Suprapubic skin (tissue), 4 donors: ENCODE results near the gene DCAF8L1. TPM values are rescaled to one million over a fixed set of nuclear protein-coding genes. Genes with fewer than 3 reads are reported as not detected.

ENCODE experiments used
- DNase-seq, 2 donors: peaks; one replicate each; pipeline ENCODE4 v3.0.0-alpha.2; 2019; ENCODE audit warnings: low spot score in 2 of 2
- H3K27ac ChIP-seq: fragments of 200-600 bp; sonication (generic); one replicate; pipeline ENCODE4 v1.5.1; 2019
- H3K27me3 ChIP-seq: fragments of 200-600 bp; sonication (generic); one replicate; pipeline ENCODE4 v1.5.1; 2019
- H3K36me3 ChIP-seq: fragments of 200-600 bp; sonication (generic); one replicate; pipeline ENCODE4 v1.5.1; 2019
- H3K4me1 ChIP-seq: fragments of 200-600 bp; sonication (generic); one replicate; pipeline ENCODE4 v1.5.1; 2019
- H3K4me3 ChIP-seq: fragments of 200-600 bp; sonication (generic); one replicate; pipeline ENCODE4 v1.5.1; 2019; ENCODE audit warnings: mild to moderate bottlenecking
- H3K9me3 ChIP-seq: fragments of 200-600 bp; sonication (generic); one replicate; pipeline ENCODE4 v1.5.1; 2019
- EP300 ChIP-seq: sonication (generic); formaldehyde crosslinking; IDR thresholded peaks from one replicate; pipeline ENCODE4 v1.6.1; 2017; ENCODE audit warnings: antibody characterized with exemption
- POLR2A ChIP-seq, 2 donors: fragments of 450-650 bp; IDR thresholded peaks; one replicate each; pipeline ENCODE4 v1.6.1; 2017; ENCODE audit warnings: antibody characterized with exemption in 2 of 2, mild to moderate bottlenecking in 2 of 2, moderate library complexity in 2 of 2
- POLR2AphosphoS5 ChIP-seq, 3 donors: sonication (generic); formaldehyde crosslinking; IDR thresholded peaks; one replicate each; pipeline ENCODE4 v1.6.1; 2017; ENCODE audit warnings: antibody characterized with exemption in 3 of 3
- WGBS: methylation state at CpG from one replicate; pipeline ENCODE4 v1.1.5; 2018; 5-methylcytosine and 5-hydroxymethylcytosine counted together
- total RNA-seq, 4 donors: library from RNA; depleted of rRNA; stranded (reverse); fragments of >200 nt; gene quantifications; one replicate each; pipeline ENCODE4 v1.1.0, GENCODE V29; 2016
- TF ChIP-seq, protein P1 (sequence below), 2 donors: fragments of 200-600 bp in 1 of 2; fragments of 450-650 bp in 1 of 2; sonication (generic) in 1 of 2; IDR thresholded peaks; one replicate each; pipeline ENCODE4 v1.5.1; 2016 to 2019; ENCODE audit warnings: antibody characterized with exemption in 2 of 2, mild to moderate bottlenecking in 1 of 2, moderate library complexity in 1 of 2

DCAF8L1 gene
- not detected for total RNA-seq

DNA sequence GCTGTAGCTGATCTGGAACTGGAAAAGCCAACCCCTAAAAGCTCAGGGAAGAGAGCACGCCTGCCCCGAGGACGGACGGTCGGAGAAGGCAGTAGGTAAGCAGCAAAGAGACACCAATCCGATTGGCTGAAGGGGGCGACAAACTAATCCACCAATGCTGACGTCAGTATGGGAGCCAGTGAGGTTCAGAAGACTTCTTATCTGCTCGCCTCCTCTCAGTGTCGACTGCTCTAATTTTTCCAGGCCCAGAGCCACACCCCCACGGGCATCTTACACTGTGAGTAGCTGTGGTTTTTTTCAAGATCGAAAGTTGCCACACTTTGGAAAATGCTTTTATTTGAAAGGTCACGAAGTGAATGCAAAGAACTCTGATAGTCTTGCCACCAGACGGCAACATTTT is at the start of gene DCAF8L1:
DCAF8L1 (minus strand) TSS at position 101 of the 400 bp plus-strand sequence. CDS start 115 bp downstream, outside the sequence.
- H3K27me3 ChIP-seq, result no peaks in the 10 kb centered on the region
- 86% methylated on average over 14 of the region's 14 CpGs for WGBS
- H3K27ac ChIP-seq, result no peak within 1 kb of the TSS
- no peaks in the 10 kb centered on the region for H3K9me3 ChIP-seq
- TF ChIP-seq POLR2A (IDR thresholded peaks at IDR 0.05) (no peak), POLR2AphosphoS5 (IDR thresholded peaks at IDR 0.05) (no peak), EP300 (no peak)
- TF ChIP-seq, protein P1, sequence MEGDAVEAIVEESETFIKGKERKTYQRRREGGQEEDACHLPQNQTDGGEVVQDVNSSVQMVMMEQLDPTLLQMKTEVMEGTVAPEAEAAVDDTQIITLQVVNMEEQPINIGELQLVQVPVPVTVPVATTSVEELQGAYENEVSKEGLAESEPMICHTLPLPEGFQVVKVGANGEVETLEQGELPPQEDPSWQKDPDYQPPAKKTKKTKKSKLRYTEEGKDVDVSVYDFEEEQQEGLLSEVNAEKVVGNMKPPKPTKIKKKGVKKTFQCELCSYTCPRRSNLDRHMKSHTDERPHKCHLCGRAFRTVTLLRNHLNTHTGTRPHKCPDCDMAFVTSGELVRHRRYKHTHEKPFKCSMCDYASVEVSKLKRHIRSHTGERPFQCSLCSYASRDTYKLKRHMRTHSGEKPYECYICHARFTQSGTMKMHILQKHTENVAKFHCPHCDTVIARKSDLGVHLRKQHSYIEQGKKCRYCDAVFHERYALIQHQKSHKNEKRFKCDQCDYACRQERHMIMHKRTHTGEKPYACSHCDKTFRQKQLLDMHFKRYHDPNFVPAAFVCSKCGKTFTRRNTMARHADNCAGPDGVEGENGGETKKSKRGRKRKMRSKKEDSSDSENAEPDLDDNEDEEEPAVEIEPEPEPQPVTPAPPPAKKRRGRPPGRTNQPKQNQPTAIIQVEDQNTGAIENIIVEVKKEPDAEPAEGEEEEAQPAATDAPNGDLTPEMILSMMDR (IDR thresholded peaks at IDR 0.05), result no peak
- no peaks in the 10 kb centered on the region for H3K4me1 ChIP-seq
- no peaks in the 10 kb centered on the region for H3K36me3 ChIP-seq
- no peak for DNase-seq
- H3K4me3 ChIP-seq, result no peak within 1 kb of the TSS

DNA sequence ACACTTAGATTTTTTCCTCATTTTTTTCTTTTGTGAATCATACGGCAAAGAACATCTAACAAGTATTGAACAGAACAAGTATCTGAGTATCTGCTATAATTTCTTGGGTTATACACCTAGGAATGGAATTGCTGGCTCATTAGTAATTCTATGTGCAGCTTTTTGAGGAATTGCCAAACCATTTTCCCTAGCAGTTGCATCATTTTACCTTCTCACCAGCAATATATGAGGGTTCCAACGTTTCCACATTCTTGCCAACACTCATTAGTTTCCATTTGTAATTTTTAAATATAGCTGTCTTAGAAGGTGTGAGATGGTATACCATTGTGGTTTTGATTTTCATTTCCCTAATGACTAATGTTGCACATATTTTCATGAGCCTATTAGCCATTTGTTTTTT is 41.1 kb upstream of the DCAF8L1 start:
- TF ChIP-seq POLR2AphosphoS5 (IDR thresholded peaks at IDR 0.05), result no peak
- no peak for TF ChIP-seq EP300
- TF ChIP-seq, protein P1 (IDR thresholded peaks at IDR 0.05), result no peak
- no peak for TF ChIP-seq POLR2A (IDR thresholded peaks at IDR 0.05)
- H3K4me3 ChIP-seq, result no peak overlapping the region
- H3K4me1 ChIP-seq, result no peaks in the 10 kb centered on the region
- no peak overlapping the region for H3K27ac ChIP-seq
- no peak for DNase-seq
- H3K27me3 ChIP-seq, result no peaks in the 10 kb centered on the region
- no peaks in the 10 kb centered on the region for H3K9me3 ChIP-seq
- 55% methylated on average over 2 of the region's 2 CpGs for WGBS
- H3K36me3 ChIP-seq, result no peaks in the 10 kb centered on the region

GRCh38 chrX:28016823-28017222 is 35.6 kb upstream of the DCAF8L1 start:
- Histone ChIP-seq H3K27ac (no peak overlapping the region), H3K27me3 (no peaks in the 10 kb centered on the region)
- 32% methylated on average over 1 of the region's 1 CpG for WGBS

DNA sequence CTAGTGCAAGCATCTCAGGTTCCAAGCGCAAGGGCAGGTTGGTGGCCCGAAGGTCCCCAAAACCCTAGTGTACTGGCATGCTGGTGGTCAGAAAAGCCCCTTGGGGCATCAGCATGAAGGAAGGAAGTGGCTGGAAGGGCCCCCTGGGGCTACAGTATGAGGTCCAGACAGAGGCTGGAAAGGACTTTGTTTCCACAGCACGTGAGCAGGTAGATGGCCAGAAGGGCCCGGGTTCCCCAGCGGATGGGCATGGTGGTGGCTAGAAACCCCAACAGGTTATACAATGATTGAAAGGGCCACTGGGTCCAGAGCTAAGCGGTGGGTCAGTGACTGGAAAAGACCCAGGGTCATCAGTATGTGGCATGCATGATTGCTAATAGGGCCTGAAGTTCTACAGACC is 34.7 kb upstream of the DCAF8L1 start:
- H3K27me3 ChIP-seq, result no peaks in the 10 kb centered on the region
- no peak for DNase-seq
- no peaks in the 10 kb centered on the region for H3K4me1 ChIP-seq
- WGBS, result 78% methylated on average over 4 of the region's 6 CpGs
- no peaks in the 10 kb centered on the region for H3K9me3 ChIP-seq
- no peak for TF ChIP-seq POLR2AphosphoS5 (IDR thresholded peaks at IDR 0.05)
- no peak for TF ChIP-seq POLR2A (IDR thresholded peaks at IDR 0.05)
- no peak for TF ChIP-seq EP300
- TF ChIP-seq, protein P1 (IDR thresholded peaks at IDR 0.05), result no peak
- H3K36me3 ChIP-seq, result no peaks in the 10 kb centered on the region
- H3K27ac ChIP-seq, result no peak overlapping the region
- H3K4me3 ChIP-seq, result no peak overlapping the region

More at GRCh38 chrX:28016823-28017222, 35.6 kb upstream of the DCAF8L1 start:
- no peaks in the 10 kb centered on the region for H3K9me3 ChIP-seq
- H3K36me3 ChIP-seq, result no peaks in the 10 kb centered on the region
- no peak for DNase-seq
- H3K4me1 ChIP-seq, result no peaks in the 10 kb centered on the region
- TF ChIP-seq POLR2A (IDR thresholded peaks at IDR 0.05) (no peak), POLR2AphosphoS5 (IDR thresholded peaks at IDR 0.05) (no peak), EP300 (no peak)
- TF ChIP-seq, protein P1 (IDR thresholded peaks at IDR 0.05), result no peak
- no peak overlapping the region for H3K4me3 ChIP-seq

DNA sequence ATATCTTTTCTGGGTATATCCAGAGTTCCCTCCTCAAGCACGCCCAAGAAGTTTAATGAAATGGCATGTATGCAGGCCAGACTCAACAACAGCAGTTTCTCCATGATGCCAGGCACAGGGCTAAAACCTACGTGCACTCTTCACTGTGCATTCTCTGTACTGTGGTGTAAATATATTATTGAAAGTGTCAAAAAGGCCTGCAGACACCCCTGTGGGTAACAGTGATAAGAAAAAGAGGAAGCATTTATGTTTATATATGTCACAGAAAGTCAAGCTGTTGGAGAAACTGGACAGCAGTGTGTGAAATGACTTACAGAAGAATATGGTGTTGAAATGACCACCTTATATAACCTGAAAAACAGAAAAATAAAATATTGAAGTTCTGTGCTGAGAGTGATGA is 29.6 kb upstream of the DCAF8L1 start:
- 81% methylated on average over 2 of the region's 2 CpGs for WGBS
- Histone ChIP-seq H3K27ac (no peak overlapping the region), H3K36me3 (no peaks in the 10 kb centered on the region), H3K4me3 (no peak overlapping the region), H3K9me3 (no peaks in the 10 kb centered on the region), H3K4me1 (no peaks in the 10 kb centered on the region), H3K27me3 (no peaks in the 10 kb centered on the region)
- TF ChIP-seq EP300 (no peak), POLR2AphosphoS5 (IDR thresholded peaks at IDR 0.05) (no peak), POLR2A (IDR thresholded peaks at IDR 0.05) (no peak)
- TF ChIP-seq, protein P1 (IDR thresholded peaks at IDR 0.05), result no peak
- DNase-seq, result no peak
